Uterus (tissue), 4 donors: ENCODE results near the gene RARB. TPM values are rescaled to one million over a fixed set of nuclear protein-coding genes. Genes with fewer than 3 reads are reported as not detected.

Source experiments
- DNase-seq, 2 donors: peaks; one replicate each; pipeline ENCODE4 v3.0.0-alpha.2; 2019 to 2020
- H3K27ac ChIP-seq, 2 donors: fragments of 200-600 bp; sonication (generic); 1 replicate in 1 of 2; 2 replicates in 1 of 2; pipeline ENCODE4 v1.5.1; 2016 to 2018
- H3K27me3 ChIP-seq, 2 donors: fragments of 200-600 bp; sonication (generic); one replicate each; pipeline ENCODE4 v1.5.1; 2018 to 2019; ENCODE audit warnings: control low read depth in 1 of 2
- H3K36me3 ChIP-seq, 2 donors: fragments of 200-600 bp; sonication (generic); one replicate each; pipeline ENCODE4 v1.5.1; 2019; ENCODE audit warnings: control low read depth in 1 of 2
- H3K4me1 ChIP-seq, 2 donors: fragments of 200-600 bp; sonication (generic); one replicate each; pipeline ENCODE4 v1.5.1; 2018 to 2019; ENCODE audit warnings: control low read depth in 1 of 2
- H3K4me3 ChIP-seq, 2 donors: fragments of 200-600 bp; sonication (generic); 1 replicate in 1 of 2; 2 replicates in 1 of 2; pipeline ENCODE4 v1.5.1; 2018 to 2019; ENCODE audit warnings: mild to moderate bottlenecking in 1 of 2
- H3K9me3 ChIP-seq, 2 donors: fragments of 200-600 bp; sonication (generic); one replicate each; pipeline ENCODE4 v1.5.1; 2019; ENCODE audit warnings: control low read depth in 1 of 2
- POLR2A ChIP-seq, 2 donors: fragments of 450-650 bp; IDR thresholded peaks; one replicate each; pipeline ENCODE4 v1.6.1; 2016; ENCODE audit warnings: antibody characterized with exemption in 2 of 2, mild to moderate bottlenecking in 1 of 2, moderate library complexity in 1 of 2
- intact Hi-C: fragments of 100-400 bp; cut with DNase I; formaldehyde crosslinking; loops from one replicate; pipeline ENCODE4 v1.15.1; 2023; ENCODE audit warnings: low total_unique reads
- small RNA-seq: library from RNA; depleted of rRNA; stranded (forward); fragments of <200 nt; gene quantifications from one replicate; pipeline ENCODE3, GENCODE V24; 2016
- total RNA-seq, 4 donors: library from RNA; depleted of rRNA in 3 of 4; stranded (reverse); fragments of >200 nt in 3 of 4; gene quantifications; one replicate each; pipeline versions ENCODE4 v1.1.0 to v1.2.4, GENCODE V29; 2014 to 2023
- TF ChIP-seq, protein P1 (sequence below), 4 experiments: fragments of 200-600 bp in 2 of 4; fragments of 450-650 bp in 2 of 4; sonication (generic) in 2 of 4; IDR thresholded peaks; one replicate each; pipeline ENCODE4 v1.5.1; 2016 to 2019; ENCODE audit warnings: antibody characterized with exemption in 4 of 4, mild to moderate bottlenecking in 2 of 4, moderate library complexity in 1 of 4
- donor health status: DM: yes; HTN: yes; CAD: no.

The RARB gene
- total RNA-seq, 4 donors from 2014 or later: 6.7 to 63.0 (median 14.5) TPM

DNA sequence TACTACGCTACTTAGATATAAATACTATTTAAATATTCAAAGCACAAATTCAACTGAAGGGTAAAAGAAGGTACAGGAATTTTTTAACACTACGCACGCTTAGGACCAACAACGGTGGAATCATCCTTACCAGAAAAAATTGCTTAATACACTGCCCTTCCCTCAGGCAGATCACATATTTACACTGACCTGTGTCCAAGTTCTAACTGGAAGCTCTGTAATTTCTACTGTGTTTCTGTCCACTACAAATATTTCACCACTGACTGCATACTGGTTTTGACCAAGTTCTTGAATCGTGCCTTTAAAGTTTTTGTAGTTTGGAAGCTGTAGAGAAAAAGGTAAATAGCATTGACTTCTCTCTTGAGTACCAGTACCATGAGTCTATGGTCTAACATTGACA, 192.4 kb downstream of the RARB start:
- DNase-seq: no peak
- TF ChIP-seq POLR2A (IDR thresholded peaks at IDR 0.05): no peak
- TF ChIP-seq, protein P1, sequence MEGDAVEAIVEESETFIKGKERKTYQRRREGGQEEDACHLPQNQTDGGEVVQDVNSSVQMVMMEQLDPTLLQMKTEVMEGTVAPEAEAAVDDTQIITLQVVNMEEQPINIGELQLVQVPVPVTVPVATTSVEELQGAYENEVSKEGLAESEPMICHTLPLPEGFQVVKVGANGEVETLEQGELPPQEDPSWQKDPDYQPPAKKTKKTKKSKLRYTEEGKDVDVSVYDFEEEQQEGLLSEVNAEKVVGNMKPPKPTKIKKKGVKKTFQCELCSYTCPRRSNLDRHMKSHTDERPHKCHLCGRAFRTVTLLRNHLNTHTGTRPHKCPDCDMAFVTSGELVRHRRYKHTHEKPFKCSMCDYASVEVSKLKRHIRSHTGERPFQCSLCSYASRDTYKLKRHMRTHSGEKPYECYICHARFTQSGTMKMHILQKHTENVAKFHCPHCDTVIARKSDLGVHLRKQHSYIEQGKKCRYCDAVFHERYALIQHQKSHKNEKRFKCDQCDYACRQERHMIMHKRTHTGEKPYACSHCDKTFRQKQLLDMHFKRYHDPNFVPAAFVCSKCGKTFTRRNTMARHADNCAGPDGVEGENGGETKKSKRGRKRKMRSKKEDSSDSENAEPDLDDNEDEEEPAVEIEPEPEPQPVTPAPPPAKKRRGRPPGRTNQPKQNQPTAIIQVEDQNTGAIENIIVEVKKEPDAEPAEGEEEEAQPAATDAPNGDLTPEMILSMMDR (IDR thresholded peaks at IDR 0.05): no peak
- Histone ChIP-seq H3K9me3 (no peaks in the 10 kb centered on the region), H3K27ac (no peak overlapping the region), H3K36me3 (no peaks in the 10 kb centered on the region), H3K4me3 (no peak overlapping the region), H3K27me3 (no peaks in the 10 kb centered on the region), H3K4me1 (no peaks in the 10 kb centered on the region)
- intact Hi-C loops: no loop called here

DNA sequence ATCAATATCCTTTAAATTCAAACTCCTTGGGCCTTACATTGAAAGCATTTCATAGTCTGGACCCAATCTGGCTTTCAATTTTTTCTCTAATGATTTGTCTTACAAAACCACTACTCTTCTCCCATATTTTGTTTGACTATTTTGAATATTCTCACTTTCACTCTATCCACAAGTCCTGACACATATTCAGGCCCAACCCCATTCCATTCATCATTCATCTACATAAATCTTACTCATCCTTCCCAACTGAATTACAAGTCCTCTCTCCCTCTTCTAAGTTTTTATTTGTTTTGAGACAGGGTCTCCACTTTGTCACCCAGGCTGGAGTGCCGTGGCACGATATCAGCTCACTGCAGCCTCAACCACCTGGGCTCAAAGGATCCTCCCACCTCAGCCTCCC, 193.0 kb downstream of the RARB start:
- Histone ChIP-seq H3K4me1 (no peaks in the 10 kb centered on the region), H3K36me3 (no peaks in the 10 kb centered on the region), H3K4me3 (no peak overlapping the region), H3K27me3 (no peaks in the 10 kb centered on the region), H3K27ac (no peak overlapping the region), H3K9me3 (no peaks in the 10 kb centered on the region)
- TF ChIP-seq, protein P1 (IDR thresholded peaks at IDR 0.05): no peak
- no peak for TF ChIP-seq POLR2A (IDR thresholded peaks at IDR 0.05)
- no peak for DNase-seq
- intact Hi-C loops: no loop called here

DNA sequence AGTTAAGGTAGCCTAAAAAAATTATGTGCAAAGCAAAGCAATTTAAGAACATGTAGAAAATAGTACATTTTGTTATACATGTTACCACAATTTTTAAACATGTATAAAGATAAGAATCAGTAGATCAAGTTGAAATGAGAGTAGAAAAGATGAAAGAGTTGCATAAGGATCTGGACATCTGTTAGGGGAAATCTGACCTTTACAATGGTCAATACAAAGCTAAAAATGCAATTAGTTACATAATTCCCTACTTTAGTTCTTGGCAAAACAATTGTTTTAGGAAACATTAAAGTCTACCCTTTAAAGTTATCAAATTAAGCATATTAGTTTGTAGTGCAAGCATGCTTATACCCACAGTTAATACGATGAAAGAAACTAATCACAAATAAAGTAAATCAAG, 203.9 kb downstream of the RARB start:
- Histone ChIP-seq H3K4me1 (no peaks in the 10 kb centered on the region), H3K27me3 (no peaks in the 10 kb centered on the region), H3K36me3 (no peaks in the 10 kb centered on the region), H3K27ac (no peak overlapping the region), H3K4me3 (no peak overlapping the region), H3K9me3 (no peaks in the 10 kb centered on the region)
- no peak for TF ChIP-seq POLR2A (IDR thresholded peaks at IDR 0.05)
- TF ChIP-seq, protein P1 (IDR thresholded peaks at IDR 0.05): no peak
- intact Hi-C loops: no loop called here
- no peak for DNase-seq

DNA sequence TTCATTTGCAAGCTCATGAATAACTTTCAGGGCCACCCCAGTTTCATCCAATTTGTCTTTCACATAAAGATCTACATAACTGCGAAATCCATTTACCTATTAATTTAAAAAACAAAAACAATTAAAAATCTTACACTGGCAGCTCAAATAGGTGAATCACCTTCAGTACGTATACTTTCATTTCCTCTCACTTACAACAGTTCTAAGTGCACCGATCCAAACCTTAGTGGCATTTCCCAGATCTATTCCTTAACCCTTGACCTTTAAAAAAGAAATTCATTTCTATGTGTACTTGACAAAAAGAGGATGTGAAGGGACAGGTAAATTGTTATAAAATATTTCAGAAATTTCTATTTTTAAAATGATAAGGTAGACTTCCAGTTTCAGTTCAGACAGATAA, 205.9 kb downstream of the RARB start:
- Histone ChIP-seq H3K4me1 (no peaks in the 10 kb centered on the region), H3K36me3 (no peaks in the 10 kb centered on the region), H3K27ac (no peak overlapping the region), H3K27me3 (no peaks in the 10 kb centered on the region), H3K4me3 (no peak overlapping the region), H3K9me3 (no peaks in the 10 kb centered on the region)
- DNase-seq: no peak
- intact Hi-C loops: no loop called here
- TF ChIP-seq, protein P1 (IDR thresholded peaks at IDR 0.05): no peak
- no peak for TF ChIP-seq POLR2A (IDR thresholded peaks at IDR 0.05)

DNA sequence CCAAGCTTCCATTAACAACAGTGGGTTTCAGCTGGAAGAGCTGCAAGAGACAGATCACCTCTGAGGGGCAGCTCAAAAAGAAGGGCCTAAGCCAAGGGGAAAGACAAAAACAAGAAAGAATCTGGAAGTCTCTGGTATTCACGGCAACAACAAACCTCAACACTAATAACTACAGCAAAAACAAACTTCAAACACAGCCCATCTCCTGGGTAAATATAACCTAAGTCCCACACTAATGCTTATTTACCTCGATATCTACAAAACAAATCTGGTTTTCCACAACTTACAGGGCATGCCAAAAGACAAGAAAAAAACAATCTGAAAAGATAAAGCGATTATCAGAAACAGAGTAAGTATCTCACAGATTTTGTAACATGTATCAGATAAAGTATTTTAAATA, 207.0 kb downstream of the RARB start:
- H3K4me3 ChIP-seq: no peak overlapping the region
- DNase-seq: no peak
- H3K9me3 ChIP-seq: no peaks in the 10 kb centered on the region
- no peaks in the 10 kb centered on the region for H3K27me3 ChIP-seq
- H3K36me3 ChIP-seq: no peaks in the 10 kb centered on the region
- TF ChIP-seq POLR2A (IDR thresholded peaks at IDR 0.05): no peak
- TF ChIP-seq, protein P1 (IDR thresholded peaks at IDR 0.05): no peak
- H3K4me1 ChIP-seq: no peaks in the 10 kb centered on the region
- intact Hi-C loops: no loop called here
- no peak overlapping the region for H3K27ac ChIP-seq

Small RNA genes within 50 kb of the gene (small RNA-seq; reads per million reads assigned to genes)
- not detected for gene RF01161
- gene RF02271: not detected

Other genes with a start within 250 kb of the RARB start
- 100 to 1,000 TPM in 2 of 4 donors, 10 to 100 TPM in 2; 56.1 to 274 (median 120) TPM for gene TOP2B, start 236.6 kb downstream of the RARB start, total RNA-seq